Measurements from ENCODE around the gene PRPF40A.

GRCh38 chr2:152629202-152629601 is 88.1 kb downstream of the PRPF40A start:
- TF ChIP-seq POLR2A (IDR thresholded peaks at IDR 0.05; ENCODE audit: low read depth, low read length) = no peak
- no peak for TF ChIP-seq POLR2AphosphoS5 (IDR thresholded peaks at IDR 0.05; ENCODE audit: low read depth, low read length)
- no peak for TF ChIP-seq PAX5 (IDR thresholded peaks at IDR 0.05; ENCODE audit: insufficient read depth, low read length, severe bottlenecking)
- no peak for TF ChIP-seq TAF1 (IDR thresholded peaks at IDR 0.05; ENCODE audit: low read depth, low read length)
- TF ChIP-seq SPI1 (IDR thresholded peaks at IDR 0.05; ENCODE audit: low read depth, low read length) = no peak

Measured in GM12891 (cell line).